ENCODE measurements around the gene CALM3. TPM values are rescaled to one million over a fixed set of nuclear protein-coding genes. Genes with fewer than 3 reads are reported as not detected.

The CALM3 gene
- total RNA-seq, 1 donor from 2014 or later = 211 TPM

- DNase-seq (ENCODE audit: low spot score in 2 of 2) (no peak), FAIRE-seq (no peak)
These were observed 32.0 kb downstream of the CALM3 start for GRCh38 chr19:46633130-46633529.

- FAIRE-seq (no peak), DNase-seq (ENCODE audit: low spot score in 2 of 2) (peak; percentile 72 to 83)
These were observed 33.0 kb downstream of the CALM3 start for GRCh38 chr19:46634045-46634655.

- FAIRE-seq (no peak), DNase-seq (ENCODE audit: low spot score in 2 of 2) (no peak)
These were observed 33.6 kb downstream of the CALM3 start for GRCh38 chr19:46634656-46635218.

- DNase-seq (ENCODE audit: low spot score in 2 of 2) (no peak), FAIRE-seq (no peak)
These were observed 35.0 kb downstream of the CALM3 start, which contains the start of gene GNG8 for GRCh38 chr19:46635920-46636761. TSS of gene GNG8 (minus strand) at chr19:46636202. CDS start at chr19:46634682, 1,520 bp downstream.

- no peak for FAIRE-seq
- no peak for DNase-seq (ENCODE audit: low spot score in 2 of 2)
These were observed 36.1 kb downstream of the CALM3 start for GRCh38 chr19:46637224-46637623.

GRCh38 chr19:46639358-46640182 lies 38.4 kb downstream of the CALM3 start:
- no peak for FAIRE-seq
- no peak for DNase-seq (ENCODE audit: low spot score in 2 of 2)

GRCh38 chr19:46640656-46641055 lies 39.5 kb downstream of the CALM3 start:
- no peak for DNase-seq (ENCODE audit: low spot score in 2 of 2)
- FAIRE-seq = no peak

- DNase-seq (ENCODE audit: low spot score in 2 of 2) (no peak), FAIRE-seq (no peak)
These were observed 43.6 kb downstream of the CALM3 start for GRCh38 chr19:46644720-46645119.

GRCh38 chr19:46646402-46646801 lies 45.3 kb downstream of the CALM3 start:
- FAIRE-seq = no peak

GRCh38 chr19:46648060-46648960 lies 47.2 kb downstream of the CALM3 start:
- DNase-seq (ENCODE audit: low spot score in 2 of 2) = peak in 1 of 2 donors; percentile 44
- no peak for FAIRE-seq

More at GRCh38 chr19:46646402-46646801, 45.3 kb downstream of the CALM3 start:
- no peak for DNase-seq (ENCODE audit: low spot score in 2 of 2)

GRCh38 chr19:46648961-46649960 lies 48.1 kb downstream of the CALM3 start:
- peak in 1 of 2 donors; percentile 36 for DNase-seq (ENCODE audit: low spot score in 2 of 2)

GRCh38 chr19:46650445-46650844 lies 49.3 kb downstream of the CALM3 start:
- FAIRE-seq = no peak
- no peak for DNase-seq (ENCODE audit: low spot score in 2 of 2)

More at GRCh38 chr19:46648961-46649960, 48.1 kb downstream of the CALM3 start:
- FAIRE-seq = no peak

- peak; percentile 72 to 84 for DNase-seq (ENCODE audit: low spot score in 2 of 2)
- FAIRE-seq = no peak
These were observed 53.6 kb downstream of the CALM3 start for GRCh38 chr19:46654621-46655152.

- FAIRE-seq = no peak
- no peak for DNase-seq (ENCODE audit: low spot score in 2 of 2)
These were observed 55.4 kb downstream of the CALM3 start for GRCh38 chr19:46656541-46656940.

- no peak for FAIRE-seq
- no peak for DNase-seq (ENCODE audit: low spot score in 2 of 2)
These were observed 58.2 kb downstream of the CALM3 start for GRCh38 chr19:46659151-46660007.

GRCh38 chr19:46660008-46660517 lies 58.9 kb downstream of the CALM3 start:
- FAIRE-seq (no peak), DNase-seq (ENCODE audit: low spot score in 2 of 2) (no peak)
